ENCODE measurements around the gene TSTD1. TPM values are rescaled to one million over a fixed set of nuclear protein-coding genes. Genes with fewer than 3 reads are reported as not detected.

The TSTD1 gene
- total and polyA plus RNA-seq, 10 of the 15 experiments (the other 5 are each of a cell fraction or from before 2014, with no cell fraction given): 33.3 to 145 (median 89.4) TPM

- TF ChIP-seq E2F8 (IDR thresholded peaks at IDR 0.05; ENCODE audit: low read depth, partially characterized antibody): no peak
- no peak for TF ChIP-seq NBN (IDR thresholded peaks at IDR 0.05)
- TF ChIP-seq RELB (IDR thresholded peaks at IDR 0.05; ENCODE audit: low read depth): no peak
- TF ChIP-seq BHLHE40 (IDR thresholded peaks at IDR 0.05; ENCODE audit: borderline replicate concordance in 1 of 2, low read depth in 2 of 2, low read length in 1 of 2): no peak
- TF ChIP-seq BMI1 (IDR thresholded peaks at IDR 0.05; ENCODE audit: borderline replicate concordance): peak; percentile 96
- TF ChIP-seq NR2C2 (IDR thresholded peaks at IDR 0.05; ENCODE audit: borderline replicate concordance, control insufficient read depth, insufficient read length, low read depth): no peak
- no peak for TF ChIP-seq ELK1 (IDR thresholded peaks at IDR 0.05; ENCODE audit: low read depth, low read length)
- TF ChIP-seq JUND (IDR thresholded peaks at IDR 0.05; ENCODE audit: low read depth, low read length): no peak
- TF ChIP-seq ZNF207 (IDR thresholded peaks at IDR 0.05; ENCODE audit: borderline replicate concordance): no peak
- peak; percentile 34 for TF ChIP-seq CHD1 (IDR thresholded peaks at IDR 0.05; ENCODE audit: low read depth, low read length)
- TF ChIP-seq ZNF274 (IDR thresholded peaks at IDR 0.05; ENCODE audit: insufficient read depth, insufficient read length): no peak
- no peak for TF ChIP-seq POLR2A (IDR thresholded peaks at IDR 0.05; ENCODE audit: low read depth, low read length)
- TF ChIP-seq SMARCA5 (IDR thresholded peaks at IDR 0.05): no peak
- peak; percentile 44; the same call in 1 of the 2 replicates for TF ChIP-seq BCL11A (IDR thresholded peaks at IDR 0.05; ENCODE audit: low read depth, low read length)
- TF ChIP-seq HDAC2 (IDR thresholded peaks at IDR 0.05): no peak
- TF ChIP-seq RB1 (IDR thresholded peaks at IDR 0.05; ENCODE audit: borderline replicate concordance): no peak
- TF ChIP-seq SMC3 (IDR thresholded peaks at IDR 0.05; ENCODE audit: borderline replicate concordance, low read length): no peak
- no peak for TF ChIP-seq SUZ12 (IDR thresholded peaks at IDR 0.05; ENCODE audit: unreplicated experiment)
- no peak for TF ChIP-seq TCF7 (IDR thresholded peaks at IDR 0.05; ENCODE audit: borderline replicate concordance)
- TF ChIP-seq RBBP5 (conservative IDR thresholded peaks at IDR 0.05): no peak
- TF ChIP-seq CREM (IDR thresholded peaks at IDR 0.05; ENCODE audit: low read depth): no peak
- no peak; the same call in 1 of the 2 replicates for TF ChIP-seq IKZF1 (conservative IDR thresholded peaks at IDR 0.05)
- TF ChIP-seq SMAD1 (IDR thresholded peaks at IDR 0.05; ENCODE audit: low read depth, partially characterized antibody): no peak
These were observed 8.0 kb upstream of the TSTD1 start (continued) for GRCh38 chr1:161046605-161047228.
